CD14-positive monocyte (primary cell): ENCODE results near the gene GRM4. TPM values are rescaled to one million over a fixed set of nuclear protein-coding genes. Genes with fewer than 3 reads are reported as not detected.

Source experiments
- DNase-seq, 3 donors: peaks; one replicate each; pipeline ENCODE4 v3.0.0-alpha.2; 2011 to 2022
- H2AFZ ChIP-seq: 2 replicates; pipeline ENCODE4 v1.6.0; 2012; ENCODE audit warnings: mild to moderate bottlenecking, low read depth, low read length, inconsistent platforms; ENCODE audit not compliant: insufficient read depth, poor library complexity, severe bottlenecking
- H3K27ac ChIP-seq, 2 donors: 1 replicate in 1 of 2; 2 replicates in 1 of 2; pipeline ENCODE4 v1.5.1; 2012 to 2013; ENCODE audit warnings: low read length in 2 of 2, control low read depth in 1 of 2, inconsistent platforms in 1 of 2, low read depth in 1 of 2, mild to moderate bottlenecking in 1 of 2
- H3K27me3 ChIP-seq, 2 donors: one replicate each; pipeline versions ENCODE4 v1.6.0 to v1.6.1; 2011 to 2013; ENCODE audit warnings: low read length in 2 of 2; ENCODE audit not compliant: control insufficient read depth in 2 of 2, insufficient read depth in 2 of 2
- H3K36me3 ChIP-seq, 2 donors: replicated peaks in 1 of 2; 1 replicate in 1 of 2; 2 replicates in 1 of 2; pipeline versions ENCODE4 v1.5.1 to v1.6.1; 2012 to 2013; ENCODE audit warnings: low read length in 2 of 2, control low read depth in 1 of 2, inconsistent platforms in 1 of 2, mild to moderate bottlenecking in 1 of 2; ENCODE audit not compliant: insufficient read depth in 2 of 2, control insufficient read depth in 1 of 2
- H3K4me1 ChIP-seq, 2 donors: 1 replicate in 1 of 2; 2 replicates in 1 of 2; pipeline versions ENCODE4 v1.5.1 to v1.6.1; 2012 to 2013; ENCODE audit warnings: low read length in 2 of 2, control low read depth in 1 of 2, inconsistent platforms in 1 of 2, mild to moderate bottlenecking in 1 of 2, moderate library complexity in 1 of 2; ENCODE audit not compliant: insufficient read depth in 2 of 2, control insufficient read depth in 1 of 2
- H3K4me2 ChIP-seq: replicated peaks from 2 replicates; pipeline ENCODE3; 2012; ENCODE audit warnings: low read length, moderate library complexity, mild to moderate bottlenecking; ENCODE audit not compliant: poor library complexity, severe bottlenecking; ENCODE audit errors: extremely low read depth
- H3K4me3 ChIP-seq, 3 experiments: fragments of 200-600 bp in 1 of 3; sonication (generic) in 1 of 3; replicated peaks in 1 of 3; 1 replicate in 2 of 3; 2 replicates in 1 of 3; pipeline ENCODE4 v1.5.1; 2011 to 2013; ENCODE audit warnings: low read length in 3 of 3, mild to moderate bottlenecking in 3 of 3, control low read depth in 2 of 3, low read depth in 2 of 3, inconsistent platforms in 1 of 3, moderate library complexity in 1 of 3
- H3K79me2 ChIP-seq: 2 replicates; pipeline ENCODE4 v1.6.0; 2012; ENCODE audit warnings: mild to moderate bottlenecking, control low read depth, inconsistent platforms, low read length, moderate library complexity; ENCODE audit not compliant: insufficient read depth
- H3K9ac ChIP-seq: 2 replicates; pipeline ENCODE4 v1.6.0; 2017; ENCODE audit warnings: low read length, mild to moderate bottlenecking; ENCODE audit not compliant: insufficient read depth, poor library complexity, severe bottlenecking
- H3K9me3 ChIP-seq, 2 donors: replicated peaks in 1 of 2; 1 replicate in 1 of 2; 2 replicates in 1 of 2; pipeline versions ENCODE4 v1.5.1 to v1.6.1; 2012 to 2013; ENCODE audit warnings: low read length in 2 of 2, control low read depth in 1 of 2; ENCODE audit not compliant: control insufficient read depth in 1 of 2, insufficient read depth in 1 of 2
- H4K20me1 ChIP-seq: 2 replicates; pipeline ENCODE4 v1.6.0; 2012; ENCODE audit warnings: mild to moderate bottlenecking, low read length, control low read depth, moderate library complexity; ENCODE audit not compliant: insufficient read depth
- H3K27ac Mint-ChIP-seq, 7 donors: one replicate each; pipeline ENCODE4 v1.8.0; 2020; ENCODE audit warnings: mild to moderate bottlenecking in 7 of 7, mixed read lengths in 7 of 7, moderate library complexity in 6 of 7, inconsistent platforms in 2 of 7
- H3K27me3 Mint-ChIP-seq, 3 donors: one replicate each; pipeline ENCODE4 v1.8.0; 2021 to 2022; ENCODE audit warnings: low read depth in 3 of 3, mild to moderate bottlenecking in 3 of 3, mixed read lengths in 3 of 3, moderate library complexity in 3 of 3, inconsistent platforms in 1 of 3
- H3K36me3 Mint-ChIP-seq, 2 donors: one replicate each; pipeline ENCODE4 v1.8.0; 2020; ENCODE audit warnings: mixed read lengths in 2 of 2, inconsistent platforms in 1 of 2, mild to moderate bottlenecking in 1 of 2
- H3K4me1 Mint-ChIP-seq: one replicate; pipeline ENCODE4 v1.8.0; 2020; ENCODE audit warnings: mild to moderate bottlenecking, mixed read lengths
- H3K4me3 Mint-ChIP-seq, 2 donors: one replicate each; pipeline ENCODE4 v1.8.0; 2020; ENCODE audit warnings: mild to moderate bottlenecking in 2 of 2, mixed read lengths in 2 of 2, moderate library complexity in 1 of 2
- H3K9me3 Mint-ChIP-seq, 7 donors: one replicate each; pipeline ENCODE4 v1.8.0; 2020 to 2022; ENCODE audit warnings: mixed read lengths in 7 of 7, mild to moderate bottlenecking in 6 of 7, moderate library complexity in 6 of 7, inconsistent platforms in 2 of 7
- WGBS: methylation state at CpG from one replicate; pipeline ENCODE4 v1.1.5; 2013; ENCODE audit warnings: missing lambda C conversion rate; ENCODE audit not compliant: insufficient coverage; 5-methylcytosine and 5-hydroxymethylcytosine counted together
- intact Hi-C, 2 donors: fragments of 100-400 bp; cut with micrococcal nuclease; formaldehyde crosslinking; loops; one replicate each; pipeline versions ENCODE4 v1.15.0 to v1.15.1; 2023
- polyA plus RNA-seq, 3 donors: library from polyadenylated mRNA; depleted of rRNA in 1 of 3; unstranded in 2 of 3; stranded (reverse) in 1 of 3; fragments of 300-500 nt in 2 of 3; fragments of >200 nt in 1 of 3; fragmentation: Illumina TruSeq in 2 of 3; gene quantifications; 1 replicate in 2 of 3; 2 replicates in 1 of 3; pipeline ENCODE4 v1.2.3, GENCODE V29; 2012 to 2021
- TF ChIP-seq, protein P1 (sequence below): fragments of 200-600 bp; IDR thresholded peaks from one replicate; pipeline ENCODE4 v1.8.0; 2022; ENCODE audit warnings: antibody characterized with exemption, mild to moderate bottlenecking

Gene GRM4
- polyA plus RNA-seq, 3 donors, result not detected

DNA sequence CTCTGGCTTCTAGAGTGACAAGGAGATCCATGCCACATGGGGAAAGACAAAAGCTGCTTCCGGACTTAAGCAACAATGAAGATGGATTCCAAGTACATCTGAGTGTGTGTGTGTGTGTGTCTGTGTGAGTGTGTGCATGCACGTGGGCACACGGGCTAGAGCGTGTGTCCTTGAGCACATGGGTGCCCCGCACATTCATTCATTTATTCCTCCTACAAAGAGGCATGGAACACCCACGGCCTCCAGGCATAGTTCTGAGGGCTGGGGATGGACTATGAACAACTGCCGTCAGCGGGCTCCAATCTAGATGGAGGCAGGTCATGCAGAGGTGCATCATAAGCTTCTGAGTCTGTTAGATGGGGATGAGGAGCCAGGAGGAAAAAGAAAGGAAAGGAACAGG lies 49.1 kb downstream of the GRM4 start:
- Histone ChIP-seq H3K4me1 (no peaks in the 10 kb centered on the region), H3K9me3 (no peaks in the 10 kb centered on the region), H3K27ac (no peak overlapping the region), H3K79me2 (no peaks in the 10 kb centered on the region), H4K20me1 (no peaks in the 10 kb centered on the region), H3K4me2 (no peak overlapping the region), H3K27me3 (peaks cover 0 to 3% of the 10 kb centered on the region in 2 donors), H2AFZ (no peak overlapping the region), H3K9ac (no peak overlapping the region), H3K4me3 (no peak overlapping the region), H3K36me3 (no peaks in the 10 kb centered on the region)
- TF ChIP-seq, protein P1, sequence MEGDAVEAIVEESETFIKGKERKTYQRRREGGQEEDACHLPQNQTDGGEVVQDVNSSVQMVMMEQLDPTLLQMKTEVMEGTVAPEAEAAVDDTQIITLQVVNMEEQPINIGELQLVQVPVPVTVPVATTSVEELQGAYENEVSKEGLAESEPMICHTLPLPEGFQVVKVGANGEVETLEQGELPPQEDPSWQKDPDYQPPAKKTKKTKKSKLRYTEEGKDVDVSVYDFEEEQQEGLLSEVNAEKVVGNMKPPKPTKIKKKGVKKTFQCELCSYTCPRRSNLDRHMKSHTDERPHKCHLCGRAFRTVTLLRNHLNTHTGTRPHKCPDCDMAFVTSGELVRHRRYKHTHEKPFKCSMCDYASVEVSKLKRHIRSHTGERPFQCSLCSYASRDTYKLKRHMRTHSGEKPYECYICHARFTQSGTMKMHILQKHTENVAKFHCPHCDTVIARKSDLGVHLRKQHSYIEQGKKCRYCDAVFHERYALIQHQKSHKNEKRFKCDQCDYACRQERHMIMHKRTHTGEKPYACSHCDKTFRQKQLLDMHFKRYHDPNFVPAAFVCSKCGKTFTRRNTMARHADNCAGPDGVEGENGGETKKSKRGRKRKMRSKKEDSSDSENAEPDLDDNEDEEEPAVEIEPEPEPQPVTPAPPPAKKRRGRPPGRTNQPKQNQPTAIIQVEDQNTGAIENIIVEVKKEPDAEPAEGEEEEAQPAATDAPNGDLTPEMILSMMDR, result no peak
- no peak overlapping the region for H3K4me3 Mint-ChIP-seq
- no peaks in the 10 kb centered on the region for H3K36me3 Mint-ChIP-seq
- peaks cover 0 to 5% (median 2%) of the 10 kb centered on the region in 7 donors for H3K9me3 Mint-ChIP-seq
- DNase-seq, result no peak
- H3K4me1 Mint-ChIP-seq, result no peaks in the 10 kb centered on the region
- WGBS, result 93% methylated on average over 2 of the region's 8 CpGs
- no peak overlapping the region for H3K27ac Mint-ChIP-seq
- peaks cover 18 to 27% (median 18%) of the 10 kb centered on the region in 3 donors for H3K27me3 Mint-ChIP-seq
- intact Hi-C loops, result no loop called here

DNA sequence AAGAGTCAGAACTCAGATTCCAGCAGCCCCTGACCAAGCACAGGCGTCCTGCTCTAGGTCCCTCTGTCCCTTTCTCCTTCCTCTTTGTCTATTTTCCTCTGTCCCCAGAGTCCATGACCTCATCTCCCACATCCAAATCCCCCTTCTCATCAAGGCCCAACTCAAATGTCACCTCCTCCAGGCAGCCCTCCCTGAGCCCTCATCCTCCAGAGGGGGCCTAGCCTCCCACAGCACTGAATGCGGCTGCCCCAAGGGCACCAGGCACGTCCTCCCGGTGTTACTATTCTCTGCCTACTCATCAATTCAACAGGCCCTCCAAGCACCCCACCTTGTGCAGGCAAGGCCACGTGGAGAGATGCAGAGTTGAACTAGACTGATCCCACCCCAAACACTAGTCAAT lies 49.7 kb downstream of the GRM4 start:
- no peaks in the 10 kb centered on the region for H3K79me2 ChIP-seq
- Mint-ChIP-seq H3K27me3 (peaks cover 15 to 27% (median 18%) of the 10 kb centered on the region in 3 donors), H3K4me3 (no peak overlapping the region), H3K4me1 (no peaks in the 10 kb centered on the region), H3K27ac (peak overlapping the region in 1 of 7 donors; percentile 37), H3K9me3 (peaks cover 0 to 5% (median 2%) of the 10 kb centered on the region in 7 donors), H3K36me3 (no peaks in the 10 kb centered on the region)
- H3K9me3 ChIP-seq, result no peaks in the 10 kb centered on the region
- intact Hi-C loops, result no loop called here
- H3K4me1 ChIP-seq, result no peaks in the 10 kb centered on the region
- no peak for DNase-seq
- H3K4me2 ChIP-seq, result no peak overlapping the region
- WGBS, result 76% methylated on average over 5 of the region's 5 CpGs
- no peak overlapping the region for H3K4me3 ChIP-seq
- peaks cover 0 to 3% of the 10 kb centered on the region in 2 donors for H3K27me3 ChIP-seq
- H3K36me3 ChIP-seq, result no peaks in the 10 kb centered on the region
- no peak overlapping the region for H3K27ac ChIP-seq
- H4K20me1 ChIP-seq, result no peaks in the 10 kb centered on the region
- H2AFZ ChIP-seq, result no peak overlapping the region
- TF ChIP-seq, protein P1, result no peak
- H3K9ac ChIP-seq, result no peak overlapping the region
